RWPE2 (cell line): ENCODE results near the gene RABGAP1L.
"Not testable (repeated sequence)": the region's sequence is repeated elsewhere in the genome, so short reads cannot be mapped to it uniquely, and the experiment has no call there.

Experiments used
- ATAC-seq: fragments of 200-7000 bp; cut with Tn5 transposase; 3 replicates; pipeline ENCODE4 v1.9.1; 2021; ENCODE audit warnings: low read depth
- DNase-seq: peaks from one replicate; pipeline ENCODE4 v3.0.0-alpha.2; 2020; ENCODE audit warnings: low spot score
- H3K27ac ChIP-seq: fragments of 450-650 bp; 2 replicates; pipeline ENCODE4 v1.5.1; 2017; ENCODE audit warnings: mild to moderate bottlenecking; ENCODE audit not compliant: poor library complexity, severe bottlenecking
- H3K27me3 ChIP-seq: fragments of 250-450 bp; sonication (Bioruptor Pico); 2 replicates; pipeline ENCODE4 v1.5.1; 2021; ENCODE audit warnings: mild to moderate bottlenecking, moderate library complexity; ENCODE audit not compliant: insufficient read depth, poor library complexity, severe bottlenecking
- H3K36me3 ChIP-seq: fragments of 250-450 bp; sonication (Bioruptor Pico); 2 replicates; pipeline ENCODE4 v1.5.1; 2020; ENCODE audit warnings: low read depth, mild to moderate bottlenecking, moderate library complexity
- H3K4me1 ChIP-seq: fragments of 250-450 bp; sonication (Bioruptor Pico); 2 replicates; pipeline ENCODE4 v1.5.1; 2021; ENCODE audit warnings: mild to moderate bottlenecking, moderate library complexity; ENCODE audit not compliant: insufficient read depth, poor library complexity, severe bottlenecking
- H3K4me3 ChIP-seq: fragments of 250-450 bp; sonication (Bioruptor Pico); 2 replicates; pipeline ENCODE4 v1.5.1; 2021; ENCODE audit warnings: mild to moderate bottlenecking, moderate library complexity; ENCODE audit not compliant: severe bottlenecking
- H3K9me3 ChIP-seq: fragments of 250-450 bp; sonication (Bioruptor Pico); 2 replicates; pipeline ENCODE4 v1.5.1; 2021; ENCODE audit warnings: mild to moderate bottlenecking, moderate library complexity; ENCODE audit not compliant: severe bottlenecking
- CTCF ChIP-seq: fragments of 450-650 bp; IDR thresholded peaks from one replicate; pipeline ENCODE4 v1.5.1; 2017; ENCODE audit warnings: mild to moderate bottlenecking, moderate library complexity; ENCODE audit not compliant: poor library complexity, severe bottlenecking

The RABGAP1L gene

GRCh38 chr1:175043824-175044223, 884.5 kb downstream of the RABGAP1L start:
- DNase-seq (no peak), ATAC-seq (no peak)
- H3K27me3 ChIP-seq: peaks cover 6% of the 10 kb centered on the region
- H3K9me3 ChIP-seq: no peaks in the 10 kb centered on the region
- no peak overlapping the region for H3K4me3 ChIP-seq
- TF ChIP-seq CTCF: no peak
- H3K27ac ChIP-seq: no peak overlapping the region
- no peaks in the 10 kb centered on the region for H3K4me1 ChIP-seq
- H3K36me3 ChIP-seq: no peaks in the 10 kb centered on the region

DNA sequence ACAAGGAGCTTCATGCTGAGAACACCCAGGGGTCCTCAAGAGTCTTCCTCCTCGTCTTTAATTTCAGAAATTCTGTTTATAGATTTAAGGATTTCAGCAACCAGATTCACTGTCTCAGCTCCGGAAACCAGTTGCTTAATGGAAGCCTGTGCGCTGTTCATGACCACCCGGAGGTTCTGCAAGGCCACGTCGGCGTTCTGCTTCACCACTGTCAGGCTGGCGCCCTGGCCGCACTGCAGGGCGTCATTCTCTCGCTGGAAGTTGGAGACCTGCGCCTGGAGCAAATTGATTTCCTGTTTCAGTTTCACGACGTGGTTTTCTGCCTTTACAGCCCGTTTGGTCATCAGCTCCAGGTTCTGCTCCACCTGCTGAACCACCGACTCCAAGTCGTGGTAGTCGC, 885.3 kb downstream of the RABGAP1L start:
- ATAC-seq, H3K27ac ChIP-seq, H3K9me3 ChIP-seq, H3K36me3 ChIP-seq, H3K4me1 ChIP-seq, DNase-seq, H3K4me3 ChIP-seq: not testable (repeated sequence)
- H3K27me3 ChIP-seq: peaks cover 10% of the 10 kb centered on the region
